Fibroblast of upper back skin (primary cell): ENCODE measurements around the gene RASAL3.

ENCODE experiments used
- DNase-seq: peaks from one replicate; pipeline ENCODE4 v3.0.0-alpha.2; 2013

The RASAL3 gene

GRCh38 chr19:15471639-15472101 lies 7.3 kb upstream of the RASAL3 start:
- no peak for DNase-seq

GRCh38 chr19:15469513-15470297 lies 5.4 kb upstream of the RASAL3 start:
- DNase-seq, result no peak

DNA sequence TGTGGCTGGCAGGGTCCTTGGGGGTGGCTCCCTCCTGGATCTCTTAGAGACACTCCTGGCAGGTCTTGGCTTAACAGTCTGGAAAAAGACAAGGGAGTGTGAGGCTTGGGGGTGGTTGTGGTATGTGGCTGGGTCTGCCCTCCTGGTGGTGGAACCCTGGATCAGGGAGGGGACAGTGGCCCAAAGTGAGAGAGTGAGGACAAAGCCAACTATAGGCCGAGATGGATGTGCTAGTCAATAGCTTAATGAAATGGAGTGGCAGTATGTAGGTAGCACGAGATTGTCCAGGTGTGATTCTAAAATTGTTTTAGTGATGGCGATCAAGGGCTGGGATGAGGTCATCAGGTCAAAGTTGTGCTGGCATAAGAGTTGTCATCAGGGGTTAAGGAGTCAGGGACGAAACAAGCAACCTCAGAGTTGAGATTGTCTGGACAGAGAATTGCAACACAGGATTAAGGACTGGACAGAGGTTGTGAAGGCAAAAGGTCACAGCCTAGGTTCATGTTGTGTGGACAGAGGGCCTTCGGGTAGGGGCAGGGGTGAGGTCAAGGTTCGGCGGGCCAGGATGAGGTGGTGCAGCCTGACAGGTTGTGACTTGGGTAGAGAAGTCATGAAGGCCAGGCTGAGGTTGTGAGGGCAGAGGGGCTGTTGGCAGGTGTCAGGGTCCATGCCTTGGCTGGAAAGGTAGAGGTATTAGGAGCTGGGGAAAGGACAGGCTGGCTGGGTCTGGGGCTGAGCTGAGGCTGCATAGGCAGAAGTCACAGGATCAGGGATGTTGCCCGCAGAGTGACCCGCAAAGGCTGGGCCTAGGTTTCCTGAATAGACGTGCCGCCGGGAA lies 4.5 kb upstream of the RASAL3 start:
- DNase-seq, result no peak

DNA sequence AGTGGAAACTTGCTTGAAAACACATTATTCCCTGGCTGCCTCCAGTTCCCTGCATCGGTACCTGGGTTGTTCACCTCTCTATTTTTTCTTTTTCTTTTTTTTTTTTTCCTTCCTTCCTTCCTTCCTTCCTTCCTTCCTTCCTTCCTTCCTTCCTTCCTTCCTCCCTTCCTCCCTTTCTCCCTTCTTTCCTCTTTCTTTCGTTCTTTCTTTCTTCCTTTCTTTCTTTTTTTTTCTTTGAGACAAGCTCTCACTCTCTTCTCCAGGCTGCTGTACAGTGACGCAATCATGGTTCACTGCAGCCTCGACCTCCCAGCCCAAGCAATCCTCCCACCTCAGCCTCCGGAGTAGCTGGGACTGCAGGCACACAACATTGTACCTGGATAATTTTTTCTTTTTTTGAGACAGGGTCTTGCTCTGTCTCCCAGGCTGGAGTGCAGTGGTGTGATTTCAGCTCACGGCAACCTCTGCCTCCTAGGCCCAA lies 3.4 kb upstream of the RASAL3 start:
- no peak for DNase-seq

DNA sequence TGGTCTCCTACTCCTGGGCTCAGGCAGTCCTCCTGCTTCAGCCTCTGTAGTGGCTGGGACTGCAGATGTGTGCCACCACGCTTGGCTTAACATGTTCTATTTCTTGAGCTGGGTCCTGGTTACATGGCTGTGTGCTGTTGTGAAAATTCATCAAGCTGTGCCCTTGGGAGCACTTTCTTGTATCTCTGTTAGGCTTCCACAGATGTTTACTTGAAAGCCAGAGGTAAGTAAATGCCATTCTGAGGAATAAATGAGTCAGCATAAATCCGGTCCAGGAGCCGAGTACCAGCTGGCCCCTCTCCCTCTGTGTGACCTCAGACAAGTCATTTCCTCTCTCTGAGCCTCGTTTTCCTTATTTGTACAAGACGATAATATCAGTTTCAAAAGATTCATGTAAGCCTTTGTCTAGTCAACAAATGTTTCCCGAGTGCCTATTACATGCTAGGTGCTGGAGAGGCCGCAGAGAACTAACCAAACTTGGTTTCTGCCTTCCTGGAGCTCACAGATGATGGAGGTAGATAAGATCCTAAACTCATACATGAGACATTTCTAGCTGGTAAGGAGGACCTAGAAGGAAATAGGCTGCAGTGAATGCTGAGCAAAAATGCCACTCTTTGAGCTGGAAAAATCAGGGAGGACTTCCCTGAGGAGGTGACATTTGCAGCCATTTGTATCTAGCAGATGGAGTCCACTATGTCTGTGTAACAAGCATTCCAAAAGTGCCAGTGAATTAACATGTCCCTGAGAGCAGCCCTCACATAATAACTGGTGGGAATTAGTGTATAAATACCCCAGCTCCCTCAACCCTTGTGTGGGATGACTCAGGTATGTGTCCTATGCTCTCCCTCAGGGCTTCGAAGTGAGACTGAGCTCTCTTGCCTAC lies 2.7 kb upstream of the RASAL3 start:
- no peak for DNase-seq

GRCh38 chr19:15463861-15464371 lies 428 bp downstream of the RASAL3 start:
- DNase-seq, result no peak

- DNase-seq, result no peak
These were observed 2.6 kb downstream of the RASAL3 start for GRCh38 chr19:15461694-15462093.

- no peak for DNase-seq
These were observed 6.5 kb downstream of the RASAL3 start for GRCh38 chr19:15457701-15458484.

DNA sequence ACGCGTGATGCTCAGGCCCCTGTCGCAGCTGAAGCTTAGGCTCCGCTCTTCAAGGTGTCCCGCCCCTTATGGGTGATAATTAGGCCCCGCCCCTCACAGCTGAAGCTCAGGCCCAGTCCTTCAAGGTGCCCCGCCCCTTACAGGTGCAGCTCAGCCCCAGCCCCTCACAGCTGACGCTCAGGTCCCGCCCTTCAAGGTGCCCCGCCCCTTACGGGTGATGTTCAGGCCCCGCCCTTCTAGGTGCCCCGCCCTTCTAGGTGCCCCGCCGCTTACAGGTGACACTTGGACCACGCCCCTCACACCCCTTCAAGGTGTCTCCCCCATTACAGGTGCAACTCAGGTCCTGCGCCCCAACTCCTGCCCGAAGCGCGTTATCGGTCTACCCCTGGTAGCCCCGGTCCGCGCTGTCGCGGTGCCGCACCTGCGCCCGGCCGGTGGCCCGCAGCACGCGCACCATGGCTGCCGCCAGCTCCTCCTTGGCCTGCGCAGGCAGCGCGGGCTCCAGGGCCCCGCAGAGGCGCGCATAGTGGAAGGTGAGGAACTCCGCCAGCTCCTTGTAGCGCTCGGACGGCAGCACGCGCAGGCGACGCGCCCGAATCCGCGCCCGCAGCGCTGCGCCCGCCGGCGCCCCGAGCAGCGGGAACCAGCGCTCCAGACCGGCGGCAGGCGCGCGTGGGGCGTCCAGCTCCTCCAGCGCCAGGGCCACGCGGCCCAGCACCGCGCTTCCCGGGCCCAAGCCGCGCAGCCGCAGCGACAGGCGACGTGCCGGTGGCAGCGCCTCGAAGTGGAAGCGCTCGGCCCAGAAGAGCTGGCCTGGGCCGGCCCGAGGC lies 7.3 kb downstream of the RASAL3 start:
- no peak for DNase-seq

DNA sequence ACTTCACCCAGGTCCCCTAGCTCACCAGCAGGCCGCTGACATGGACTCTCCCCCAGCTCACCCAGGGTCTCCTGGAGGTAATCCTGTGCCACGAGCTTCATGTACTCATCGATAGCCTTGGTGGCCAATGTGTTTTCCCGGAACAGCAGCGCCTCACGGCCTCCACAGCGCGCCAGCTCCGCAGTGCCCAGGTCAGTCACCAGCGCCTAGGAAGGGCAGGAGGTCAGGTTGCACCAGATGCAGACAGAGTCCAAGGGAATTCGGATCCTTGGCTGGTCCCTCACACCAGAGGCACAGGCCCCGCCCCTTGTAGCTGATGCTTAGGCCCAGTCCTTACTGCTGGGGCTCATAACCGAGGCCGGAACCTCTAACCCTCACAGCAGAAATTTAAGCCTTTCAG lies 7.9 kb downstream of the RASAL3 start:
- DNase-seq, result no peak

DNA sequence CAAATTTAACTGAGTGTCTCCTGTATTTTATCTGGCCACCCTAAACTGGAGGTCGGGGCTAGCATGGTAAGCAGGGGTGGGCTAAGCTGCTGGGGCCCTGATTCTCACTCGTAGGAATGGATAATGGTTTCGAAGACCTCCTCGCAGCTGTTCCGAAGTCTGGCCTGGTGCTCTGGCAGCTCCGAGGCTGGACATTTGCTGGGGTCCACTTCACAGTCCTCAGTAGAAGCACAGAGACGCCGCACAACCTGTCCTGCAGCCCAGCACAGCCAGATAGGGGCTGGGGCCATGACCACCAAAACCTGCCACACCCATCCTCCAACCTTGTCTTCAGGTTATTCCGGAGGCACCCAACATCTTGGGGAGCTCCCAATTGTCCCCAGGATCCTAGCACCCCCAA lies 8.3 kb downstream of the RASAL3 start:
- no peak for DNase-seq

DNA sequence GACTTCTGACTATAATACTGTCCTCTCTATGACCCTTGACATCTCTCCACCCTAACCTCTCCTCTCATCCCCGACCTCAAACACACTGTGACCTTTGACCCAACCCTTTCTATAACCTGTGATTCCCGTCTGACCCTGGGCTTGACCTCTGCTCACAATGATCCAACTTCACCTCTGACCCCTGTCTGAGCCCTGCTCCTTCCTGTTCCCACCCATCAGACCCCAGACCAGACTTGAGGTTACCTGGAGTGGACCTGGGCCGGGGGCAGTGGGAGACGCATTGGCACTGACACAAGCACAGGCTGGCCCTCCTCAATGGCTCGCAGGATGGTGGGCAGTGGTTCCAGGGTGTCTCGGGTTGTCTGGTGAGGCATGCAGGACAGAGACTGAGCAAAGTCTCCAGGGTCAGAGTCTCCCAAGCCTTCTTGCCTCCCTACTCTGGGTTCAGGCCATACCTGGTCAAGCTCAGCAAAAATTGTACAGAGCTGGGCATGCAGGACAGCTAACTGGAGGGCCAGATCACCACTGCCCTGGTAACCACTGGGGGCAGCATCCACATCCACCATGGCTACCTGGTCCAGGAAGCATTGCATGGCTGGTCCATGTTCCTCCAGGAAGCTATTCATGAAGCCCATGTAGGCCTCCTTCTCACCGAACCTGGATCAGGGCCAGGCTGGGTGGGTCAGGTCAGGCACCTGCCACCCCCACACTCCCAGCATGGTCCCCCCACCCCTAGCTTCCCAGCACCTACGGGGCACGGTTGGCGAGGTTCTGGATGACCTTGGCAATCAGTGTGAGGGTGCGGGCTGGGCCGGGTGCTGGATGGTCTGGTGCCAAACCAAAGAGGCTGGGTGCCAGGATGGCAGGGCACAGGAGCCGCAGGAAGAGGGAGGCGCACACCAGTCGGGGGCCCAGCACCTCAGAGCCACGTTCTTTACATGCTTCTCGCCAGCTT lies 10.2 kb downstream of the RASAL3 start:
- DNase-seq, result no peak

GRCh38 chr19:15453091-15453578 lies 11.2 kb downstream of the RASAL3 start:
- no peak for DNase-seq

- DNase-seq, result peak; percentile 74
These were observed 12.0 kb downstream of the RASAL3 start for GRCh38 chr19:15452111-15453047.

GRCh38 chr19:15450528-15450890 lies 13.8 kb downstream of the RASAL3 start:
- DNase-seq, result no peak

GRCh38 chr19:15449620-15450527 lies 14.5 kb downstream of the RASAL3 start, which contains the start of gene WIZ:
TSS of gene WIZ (minus strand) at chr19:15449956. CDS start at chr19:15448307, 1,649 bp downstream.
- DNase-seq, result peak; percentile 75
